ENCODE measurements around the gene AFP. TPM values are rescaled to one million over a fixed set of nuclear protein-coding genes. Genes with fewer than 3 reads are reported as not detected.
A peak's percentile ranks its signal among the peaks of the same experiment; 100 is the strongest.

Gene AFP
- total and polyA plus RNA-seq, 11 donors = not detected

DNA sequence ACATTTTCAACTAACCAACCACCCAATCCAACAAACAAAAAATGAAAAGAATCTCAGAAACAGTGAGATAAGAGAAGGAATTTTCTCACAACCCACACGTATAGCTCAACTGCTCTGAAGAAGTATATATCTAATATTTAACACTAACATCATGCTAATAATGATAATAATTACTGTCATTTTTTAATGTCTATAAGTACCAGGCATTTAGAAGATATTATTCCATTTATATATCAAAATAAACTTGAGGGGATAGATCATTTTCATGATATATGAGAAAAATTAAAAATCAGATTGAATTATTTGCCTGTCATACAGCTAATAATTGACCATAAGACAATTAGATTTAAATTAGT lies 4.2 kb upstream of the AFP start:
- no peaks in the 10 kb centered on the region for H3K9me3 ChIP-seq
- no peaks in the 10 kb centered on the region for H3K36me3 ChIP-seq
- TF ChIP-seq CTCF (IDR thresholded peaks at IDR 0.05) = no peak
- no peak for TF ChIP-seq POLR2A (IDR thresholded peaks at IDR 0.05)
- WGBS, 4 donors = 37 to 48% (median 46%) methylated on average over 1 of the region's 1 CpG
- no peak overlapping the region for H3K4me3 ChIP-seq
- intact Hi-C loops (cut with DNase I) = no loop called here
- no peaks in the 10 kb centered on the region for H3K27me3 ChIP-seq
- no peak overlapping the region for H3K27ac ChIP-seq
- H3K4me1 ChIP-seq = no peaks in the 10 kb centered on the region
- DNase-seq = no peak
- ATAC-seq = no peak

GRCh38 chr4:73432169-73433000 lies 3.6 kb upstream of the AFP start:
- H3K4me3 ChIP-seq = no peak overlapping the region
- H3K27me3 ChIP-seq = no peaks in the 10 kb centered on the region
- no peaks in the 10 kb centered on the region for H3K4me1 ChIP-seq
- WGBS, 4 donors = 59 to 72% (median 66%) methylated on average over 5 of the region's 5 CpGs
- no peak for DNase-seq
- ATAC-seq = no peak
- H3K9me3 ChIP-seq = no peaks in the 10 kb centered on the region
- intact Hi-C loops (cut with DNase I) = no loop called here
- H3K36me3 ChIP-seq = no peaks in the 10 kb centered on the region
- TF ChIP-seq POLR2A (IDR thresholded peaks at IDR 0.05) = no peak
- no peak for TF ChIP-seq CTCF (IDR thresholded peaks at IDR 0.05)
- no peak overlapping the region for H3K27ac ChIP-seq

GRCh38 chr4:73433140-73433539 lies 2.9 kb upstream of the AFP start:
- Histone ChIP-seq H3K27ac (no peak overlapping the region), H3K4me1 (no peaks in the 10 kb centered on the region), H3K9me3 (no peaks in the 10 kb centered on the region), H3K27me3 (no peaks in the 10 kb centered on the region), H3K36me3 (no peaks in the 10 kb centered on the region), H3K4me3 (no peak overlapping the region)
- no peak for ATAC-seq
- no peak for TF ChIP-seq CTCF (IDR thresholded peaks at IDR 0.05)
- no peak for TF ChIP-seq POLR2A (IDR thresholded peaks at IDR 0.05)
- no peak for DNase-seq
- 55 to 81% (median 61%) methylated on average over 2 of the region's 2 CpGs for WGBS, 4 donors
- intact Hi-C loops (cut with DNase I) = no loop called here

DNA sequence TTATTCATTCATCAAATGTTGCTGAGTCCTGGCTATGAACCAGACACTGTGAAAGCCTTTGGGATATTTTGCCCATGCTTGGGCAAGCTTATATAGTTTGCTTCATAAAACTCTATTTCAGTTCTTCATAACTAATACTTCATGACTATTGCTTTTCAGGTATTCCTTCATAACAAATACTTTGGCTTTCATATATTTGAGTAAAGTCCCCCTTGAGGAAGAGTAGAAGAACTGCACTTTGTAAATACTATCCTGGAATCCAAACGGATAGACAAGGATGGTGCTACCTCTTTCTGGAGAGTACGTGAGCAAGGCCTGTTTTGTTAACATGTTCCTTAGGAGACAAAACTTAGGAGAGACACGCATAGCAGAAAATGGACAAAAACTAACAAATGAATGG lies 1.7 kb upstream of the AFP start:
- DNase-seq = no peak
- TF ChIP-seq POLR2A (IDR thresholded peaks at IDR 0.05) (no peak), CTCF (IDR thresholded peaks at IDR 0.05) (peak in 7 of 12 donors; percentile 4 to 41 (median 33))
- H3K4me3 ChIP-seq = no peak overlapping the region
- no peaks in the 10 kb centered on the region for H3K27me3 ChIP-seq
- no peaks in the 10 kb centered on the region for H3K4me1 ChIP-seq
- no peaks in the 10 kb centered on the region for H3K9me3 ChIP-seq
- intact Hi-C loops (cut with DNase I) = no loop called here
- no peaks in the 10 kb centered on the region for H3K36me3 ChIP-seq
- H3K27ac ChIP-seq = no peak overlapping the region
- 35 to 39% (median 36%) methylated on average over 3 of the region's 3 CpGs for whole genome bisulfite sequencing, 4 donors
- ATAC-seq = no peak
